Effector CD8-positive, alpha-beta T cell (primary cell): ENCODE measurements around the gene SLC37A1.
"Not testable (repeated sequence)": the region's sequence is repeated elsewhere in the genome, so short reads cannot be mapped to it uniquely, and the experiment has no call there.

Experiments
- DNase-seq: peaks from one replicate; lab custom pipeline; 2025; lab: John Stamatoyannopoulos, UW
- total RNA-seq, 4 experiments: gene quantifications; one replicate each; lab custom pipeline; 2026; lab: John Stamatoyannopoulos, UW

SLC37A1 gene
- 25.5 to 55.4 (median 45.4) reads per million in 4 experiments for total RNA-seq

- no peak for DNase-seq
These were observed at the start of gene SLC37A1 for GRCh38 chr21:42513151-42513984. SLC37A1 (plus strand) TSS chr21:42513852; CDS start chr21:42518455, 4,603 bp downstream.

- peak; percentile 33 for DNase-seq
These were observed 49.7 kb upstream of the SLC37A1 start for GRCh38 chr21:42463861-42464515.

- DNase-seq: no peak
These were observed 48.4 kb upstream of the SLC37A1 start for GRCh38 chr21:42465008-42465802.

GRCh38 chr21:42465803-42466127 lies 47.9 kb upstream of the SLC37A1 start:
- no peak for DNase-seq

GRCh38 chr21:42466700-42467099 lies 47.0 kb upstream of the SLC37A1 start:
- no peak for DNase-seq

GRCh38 chr21:42467140-42467983 lies 46.3 kb upstream of the SLC37A1 start:
- DNase-seq: no peak

- DNase-seq: no peak
These were observed 45.0 kb upstream of the SLC37A1 start for GRCh38 chr21:42468491-42469131.

GRCh38 chr21:42469272-42469671 lies 44.4 kb upstream of the SLC37A1 start:
- DNase-seq: no peak

GRCh38 chr21:42469726-42470125 lies 43.9 kb upstream of the SLC37A1 start:
- not testable (repeated sequence) for DNase-seq

- no peak for DNase-seq
These were observed 42.4 kb upstream of the SLC37A1 start for GRCh38 chr21:42471206-42471605.

- no peak for DNase-seq
These were observed 41.8 kb upstream of the SLC37A1 start for GRCh38 chr21:42471716-42472330.

GRCh38 chr21:42472521-42472920 lies 41.1 kb upstream of the SLC37A1 start:
- DNase-seq: no peak

GRCh38 chr21:42473498-42474042 lies 40.1 kb upstream of the SLC37A1 start:
- no peak for DNase-seq

- DNase-seq: no peak
These were observed 39.4 kb upstream of the SLC37A1 start for GRCh38 chr21:42474043-42474831.

- no peak for DNase-seq
These were observed 38.6 kb upstream of the SLC37A1 start for GRCh38 chr21:42475036-42475435.

GRCh38 chr21:42475526-42476387 lies 37.9 kb upstream of the SLC37A1 start:
- no peak for DNase-seq

GRCh38 chr21:42476388-42477331 lies 37.0 kb upstream of the SLC37A1 start:
- DNase-seq: no peak
